HCT116 (cell line): ENCODE results near the gene SDC1. TPM values are rescaled to one million over a fixed set of nuclear protein-coding genes. Genes with fewer than 3 reads are reported as not detected.

Source experiments
- ATAC-seq: fragments of 200-7000 bp; cut with Tn5 transposase; 2 replicates; pipeline ENCODE4 v1.9.1; 2020; ENCODE audit warnings: mild to moderate bottlenecking, moderate library complexity
- BruUV-seq: library from RNA; stranded (reverse); fragments of 400-500 nt; replicated peaks from 2 replicates; lab custom pipeline; 2021; lab: Mats Ljungman, UMichigan
- CTCF ChIA-PET: fragments of 300-600 bp; sonication (Branson Sonifier 250); formaldehyde crosslinking; loops from one replicate; lab custom pipeline; 2021; ENCODE audit warnings: antibody characterized with exemption; lab: Charles Lee
- POLR2A ChIA-PET: fragments of 300-600, 350-600 bp; sonication (Branson Sonifier 250); formaldehyde crosslinking; loops from one replicate; lab custom pipeline; 2021; ENCODE audit warnings: antibody characterized with exemption; lab: Charles Lee
- RAD21 ChIA-PET, 2 experiments: fragments of 300-600 bp; sonication (Branson Sonifier 250); formaldehyde crosslinking; loops; one replicate each; lab custom pipeline; 2023; ENCODE audit warnings: low total read pairs in 2 of 2; ENCODE audit not compliant: uncharacterized antibody in 2 of 2, unreplicated experiment in 2 of 2, low non-redundant PET in 1 of 2; lab: Charles Lee
- DNase-seq: peaks from one replicate; pipeline ENCODE4 v3.0.0-alpha.2; 2010; ENCODE audit warnings: low read depth, low spot score
- H2AFZ ChIP-seq: fragments of 200-600 bp; shearing (Covaris generic), sonication (generic); 2 replicates; pipeline ENCODE4 v1.6.1; 2017; ENCODE audit warnings: low read depth, mixed run types, mixed read lengths, antibody characterized with exemption, low read length; ENCODE audit not compliant: poor library complexity, severe bottlenecking
- H3K27ac ChIP-seq: 2 replicates; pipeline ENCODE4 v1.5.1; 2012; ENCODE audit warnings: low read depth, low read length
- H3K27me3 ChIP-seq: fragments of 200-600 bp; sonication (generic); 2 replicates; pipeline ENCODE4 v1.6.1; 2016; ENCODE audit warnings: mixed run types, low read length, mixed read lengths; ENCODE audit not compliant: insufficient read depth
- H3K36me3 ChIP-seq, 2 experiments: fragments of 200-500 bp in 1 of 2; fragments of 200-600 bp in 1 of 2; sonication (Bioruptor generic) in 1 of 2; sonication (generic) in 1 of 2; 2 replicates each; pipeline versions ENCODE4 v1.5.1 to v1.6.1; 2014 to 2016; ENCODE audit warnings: low read length in 2 of 2, inconsistent platforms in 1 of 2, mixed read lengths in 1 of 2, mixed run types in 1 of 2; ENCODE audit not compliant: insufficient read depth in 2 of 2, control insufficient read depth in 1 of 2
- H3K4me1 ChIP-seq, 2 experiments: fragments of 200-600 bp in 1 of 2; sonication (generic) in 1 of 2; 2 replicates each; pipeline versions ENCODE4 v1.5.1 to v1.6.1; 2012 to 2017; ENCODE audit warnings: low read length in 2 of 2, inconsistent platforms in 1 of 2, mild to moderate bottlenecking in 1 of 2, mixed read lengths in 1 of 2, mixed run types in 1 of 2, moderate library complexity in 1 of 2; ENCODE audit not compliant: insufficient read depth in 2 of 2, control insufficient read depth in 1 of 2
- H3K4me2 ChIP-seq: fragments of 200-600 bp; sonication (generic); 2 replicates; pipeline ENCODE4 v1.6.1; 2017; ENCODE audit warnings: mixed run types, low read length, mixed read lengths
- H3K4me3 ChIP-seq, 2 experiments: fragments of 200-600 bp in 1 of 2; sonication (generic) in 1 of 2; replicated peaks in 1 of 2; 2 replicates each; pipeline ENCODE4 v1.5.1; 2011 to 2016; ENCODE audit warnings: low read length in 2 of 2, control low read depth in 1 of 2, low read depth in 1 of 2, mild to moderate bottlenecking in 1 of 2, mixed read lengths in 1 of 2, mixed run types in 1 of 2
- H3K79me2 ChIP-seq: fragments of 200-600 bp; sonication (generic); 2 replicates; pipeline ENCODE4 v1.6.1; 2017; ENCODE audit warnings: mild to moderate bottlenecking, mixed run types, low read length, moderate library complexity, mixed read lengths; ENCODE audit not compliant: insufficient read depth
- H3K9ac ChIP-seq: fragments of 200-600 bp; sonication (generic); 2 replicates; pipeline ENCODE4 v1.6.1; 2016; ENCODE audit warnings: low read length, mixed read lengths
- H3K9me2 ChIP-seq: fragments of 200-600 bp; sonication (generic), shearing (Covaris generic); 2 replicates; pipeline ENCODE4 v1.6.1; 2017; ENCODE audit warnings: mixed run types, mild to moderate bottlenecking, moderate library complexity; ENCODE audit not compliant: insufficient read depth
- H3K9me3 ChIP-seq, 2 experiments: fragments of 200-500 bp in 1 of 2; fragments of 200-600 bp in 1 of 2; sonication (Bioruptor generic) in 1 of 2; sonication (generic) in 1 of 2; 2 replicates each; pipeline ENCODE4 v1.6.1; 2014 to 2017; ENCODE audit warnings: low read length in 2 of 2, mixed read lengths in 2 of 2, inconsistent platforms in 1 of 2, low read depth in 1 of 2, mild to moderate bottlenecking in 1 of 2, mixed run types in 1 of 2, moderate library complexity in 1 of 2; ENCODE audit not compliant: control insufficient read depth in 1 of 2, insufficient read depth in 1 of 2
- H4K20me1 ChIP-seq: fragments of 200-600 bp; sonication (generic), shearing (Covaris generic); 2 replicates; pipeline ENCODE4 v1.6.1; 2017; ENCODE audit warnings: mixed run types, mild to moderate bottlenecking, moderate library complexity; ENCODE audit not compliant: insufficient read depth
- EZH2phosphoT487 ChIP-seq: fragments of 200-600 bp; IDR thresholded peaks from 2 replicates; pipeline ENCODE4 v1.6.1; 2018; ENCODE audit warnings: antibody characterized with exemption, borderline replicate concordance
- SIN3A ChIP-seq: IDR thresholded peaks from 2 replicates; pipeline ENCODE4 v1.6.1; 2012; ENCODE audit warnings: low read depth
- SRF ChIP-seq: IDR thresholded peaks from 2 replicates; pipeline ENCODE4 v1.6.1; 2012; ENCODE audit warnings: low read depth
- TCF7L2 ChIP-seq: IDR thresholded peaks from 2 replicates; pipeline ENCODE4 v1.7.0; 2011; ENCODE audit warnings: borderline replicate concordance, inconsistent platforms; ENCODE audit not compliant: insufficient read depth, insufficient read length; ENCODE audit errors: extremely low read depth
- ZFX ChIP-seq: fragments of 450-650 bp; IDR thresholded peaks from 2 replicates; pipeline ENCODE4 v1.6.1; 2017
- intact Hi-C: fragments of 100-400 bp; cut with micrococcal nuclease; formaldehyde crosslinking; loops from 2 replicates; pipeline ENCODE4 v1.10.0; 2022
- total RNA-seq: library from RNA; stranded (reverse); gene quantifications from one replicate; pipeline ENCODE4 v1.2.1, GENCODE V29; 2021; ENCODE audit not compliant: unreplicated experiment

SDC1 gene
- total RNA-seq, 1 experiment from 2014 or later, result 32.0 TPM

DNA sequence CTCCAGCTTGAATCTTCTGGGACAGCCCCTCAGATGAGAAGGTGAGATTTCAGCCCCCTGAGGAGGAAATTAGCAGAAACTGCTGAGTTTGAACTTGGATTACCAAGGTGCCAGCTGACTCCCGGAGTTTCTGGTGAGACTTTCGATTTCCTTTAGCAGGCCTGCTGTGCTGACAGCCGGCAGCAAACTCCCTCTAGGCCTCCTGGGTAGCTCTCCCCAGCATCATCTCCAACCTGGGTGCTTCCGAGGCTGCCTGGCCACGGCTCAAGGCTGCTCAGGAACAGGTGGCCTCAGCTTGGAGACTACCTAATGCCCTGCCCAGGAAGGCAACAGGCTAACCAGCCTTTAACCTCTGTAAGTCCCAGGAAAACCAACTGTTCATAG lies 16.5 kb downstream of the SDC1 start:
- Histone ChIP-seq H3K4me1 (no peaks in the 10 kb centered on the region; a peak in 1 of 4 replicates), H3K4me3 (no peak overlapping the region), H3K27ac (no peak overlapping the region), H4K20me1 (no peaks in the 10 kb centered on the region), H3K36me3 (peaks cover 0 to 4% of the 10 kb centered on the region in 2 experiments; a peak in 1 of 4 replicates), H3K9me3 (no peaks in the 10 kb centered on the region)
- no peak for DNase-seq
- CTCF ChIA-PET, result no interaction called here
- BruUV-seq, result no TSS peak
- TF ChIP-seq EZH2phosphoT487, result no peak
- no peak for TF ChIP-seq SRF
- TF ChIP-seq, all 23 proteins: peak for 0
- Histone ChIP-seq H3K79me2 (no peaks in the 10 kb centered on the region), H3K9me2 (no peaks in the 10 kb centered on the region), H3K27me3 (no peaks in the 10 kb centered on the region), H3K4me2 (no peak overlapping the region), H3K9ac (no peak overlapping the region), H2AFZ (no peak overlapping the region)
- ATAC-seq, result no peak
- ChIA-PET RAD21 (no interaction called here), POLR2A (no interaction called here)
- intact Hi-C loops, result no loop called here

DNA sequence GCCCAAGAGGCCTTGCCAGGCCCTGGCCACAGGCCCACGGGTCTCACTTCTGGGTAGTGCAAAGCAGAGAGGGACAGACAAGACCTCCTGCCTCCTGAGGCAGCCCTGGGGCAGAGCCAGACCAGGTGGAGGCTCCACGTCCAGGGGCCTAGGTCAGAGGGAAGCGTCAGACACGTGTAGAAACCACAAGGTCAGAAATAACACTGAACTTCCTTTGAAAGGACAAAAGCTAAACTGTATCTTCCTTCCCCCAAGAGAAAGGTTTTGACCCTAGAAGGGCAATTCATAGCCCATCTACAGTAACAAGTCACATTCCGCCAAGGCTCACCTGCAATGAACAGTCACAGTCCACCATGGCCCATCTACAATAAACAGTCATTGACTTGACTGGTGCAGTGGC lies 17.9 kb downstream of the SDC1 start:
- BruUV-seq, result no TSS peak
- no peak overlapping the region for H3K9ac ChIP-seq
- no peaks in the 10 kb centered on the region for H3K9me3 ChIP-seq
- ChIA-PET POLR2A (no interaction called here), RAD21 (no interaction called here), CTCF (no interaction called here)
- no peak overlapping the region for H3K4me3 ChIP-seq
- no peak overlapping the region for H3K27ac ChIP-seq
- intact Hi-C loops, result no loop called here
- TF ChIP-seq SIN3A, result no peak
- no peak for TF ChIP-seq ZFX
- no peak for TF ChIP-seq TCF7L2
- H4K20me1 ChIP-seq, result no peaks in the 10 kb centered on the region
- no peak for ATAC-seq
- no peak overlapping the region for H3K4me2 ChIP-seq
- H3K4me1 ChIP-seq, result no peaks in the 10 kb centered on the region
- DNase-seq, result no peak
- peaks cover 4 to 5% of the 10 kb centered on the region in 2 experiments; a peak in 2 of 4 replicates for H3K36me3 ChIP-seq
- H3K79me2 ChIP-seq, result no peaks in the 10 kb centered on the region
- H3K27me3 ChIP-seq, result no peaks in the 10 kb centered on the region
- no peak overlapping the region for H2AFZ ChIP-seq
- H3K9me2 ChIP-seq, result no peaks in the 10 kb centered on the region
